Activated CD8-positive, alpha-beta T cell treated with anti-CD3 and anti-CD28 coated beads for 36 hours (primary cell): ENCODE data around the gene AHCTF1. TPM values are rescaled to one million over a fixed set of nuclear protein-coding genes. Genes with fewer than 3 reads are reported as not detected.

Experiments
- ATAC-seq: fragments of 200-7000 bp; cut with Tn5 transposase; one replicate; pipeline ENCODE4 v1.10.0; 2021; ENCODE audit warnings: mild to moderate bottlenecking, moderate library complexity
- CTCF ChIA-PET: fragments of 350-600 bp; sonication (Branson Sonifier 250); formaldehyde crosslinking; loops from one replicate; lab custom pipeline; 2021; ENCODE audit warnings: antibody characterized with exemption; lab: Charles Lee
- POLR2A ChIA-PET: fragments of 350-600 bp; sonication (Branson Sonifier 250); formaldehyde crosslinking; loops from one replicate; lab custom pipeline; 2021; ENCODE audit warnings: antibody characterized with exemption; lab: Charles Lee
- DNase-seq: peaks from one replicate; pipeline ENCODE4 v3.0.0-alpha.2; 2020
- H3K27ac Mint-ChIP-seq: one replicate; pipeline ENCODE4 v1.8.0; 2021; ENCODE audit warnings: mild to moderate bottlenecking, mixed read lengths
- H3K27me3 Mint-ChIP-seq: one replicate; pipeline ENCODE4 v1.8.0; 2021; ENCODE audit warnings: mixed read lengths
- H3K36me3 Mint-ChIP-seq: one replicate; pipeline ENCODE4 v1.8.0; 2021; ENCODE audit warnings: low read depth, mixed read lengths
- H3K4me1 Mint-ChIP-seq: one replicate; pipeline ENCODE4 v1.8.0; 2021; ENCODE audit warnings: low read depth, mixed read lengths
- H3K4me3 Mint-ChIP-seq: one replicate; pipeline ENCODE4 v1.8.0; 2021; ENCODE audit warnings: mild to moderate bottlenecking, moderate library complexity, mixed read lengths
- H3K9me3 Mint-ChIP-seq: one replicate; pipeline ENCODE4 v1.8.0; 2021; ENCODE audit warnings: mixed read lengths
- intact Hi-C: fragments of 100-400 bp; cut with micrococcal nuclease; formaldehyde crosslinking; loops from one replicate; pipeline ENCODE4 v1.10.0; 2022
- total RNA-seq, 2 experiments: library from RNA; stranded (reverse); gene quantifications; one replicate each; pipeline ENCODE4 v1.2.3, GENCODE V29; 2021
- TF ChIP-seq, protein P1 (sequence below): fragments of 200-600 bp; IDR thresholded peaks from one replicate; pipeline ENCODE4 v1.8.0; 2022; ENCODE audit warnings: antibody characterized with exemption, mild to moderate bottlenecking

The AHCTF1 gene
- total RNA-seq, 2 experiments from 2014 or later: 42.4 to 45.3 TPM

DNA sequence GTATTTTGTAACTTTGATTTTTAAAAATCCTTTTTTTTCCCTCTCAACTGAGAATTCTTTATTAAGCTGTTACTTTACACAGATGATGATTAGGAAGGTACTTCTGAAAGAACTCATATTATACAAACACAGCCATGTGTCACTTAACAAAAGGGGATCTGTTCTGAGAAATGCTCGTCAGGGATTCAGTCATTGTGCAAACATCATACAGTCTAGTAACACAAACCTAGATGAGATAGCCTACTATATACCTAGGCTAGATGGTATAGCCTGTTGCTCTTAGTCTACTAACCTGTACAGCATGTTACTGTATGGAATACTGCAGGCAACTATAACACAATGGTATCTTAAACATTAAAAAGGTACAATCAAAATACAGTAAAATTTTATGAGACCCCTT lies 24.9 kb downstream of the AHCTF1 start:
- H3K36me3 Mint-ChIP-seq: peaks cover 50% of the 10 kb centered on the region
- no peak for ATAC-seq

GRCh38 chr1:246901874-246902273 lies 29.9 kb downstream of the AHCTF1 start:
- no peaks in the 10 kb centered on the region for H3K9me3 Mint-ChIP-seq
- no peaks in the 10 kb centered on the region for H3K27me3 Mint-ChIP-seq
- intact Hi-C loops: no loop called here
- peaks cover 60% of the 10 kb centered on the region for H3K36me3 Mint-ChIP-seq
- TF ChIP-seq, protein P1, sequence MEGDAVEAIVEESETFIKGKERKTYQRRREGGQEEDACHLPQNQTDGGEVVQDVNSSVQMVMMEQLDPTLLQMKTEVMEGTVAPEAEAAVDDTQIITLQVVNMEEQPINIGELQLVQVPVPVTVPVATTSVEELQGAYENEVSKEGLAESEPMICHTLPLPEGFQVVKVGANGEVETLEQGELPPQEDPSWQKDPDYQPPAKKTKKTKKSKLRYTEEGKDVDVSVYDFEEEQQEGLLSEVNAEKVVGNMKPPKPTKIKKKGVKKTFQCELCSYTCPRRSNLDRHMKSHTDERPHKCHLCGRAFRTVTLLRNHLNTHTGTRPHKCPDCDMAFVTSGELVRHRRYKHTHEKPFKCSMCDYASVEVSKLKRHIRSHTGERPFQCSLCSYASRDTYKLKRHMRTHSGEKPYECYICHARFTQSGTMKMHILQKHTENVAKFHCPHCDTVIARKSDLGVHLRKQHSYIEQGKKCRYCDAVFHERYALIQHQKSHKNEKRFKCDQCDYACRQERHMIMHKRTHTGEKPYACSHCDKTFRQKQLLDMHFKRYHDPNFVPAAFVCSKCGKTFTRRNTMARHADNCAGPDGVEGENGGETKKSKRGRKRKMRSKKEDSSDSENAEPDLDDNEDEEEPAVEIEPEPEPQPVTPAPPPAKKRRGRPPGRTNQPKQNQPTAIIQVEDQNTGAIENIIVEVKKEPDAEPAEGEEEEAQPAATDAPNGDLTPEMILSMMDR: no peak
- H3K27ac Mint-ChIP-seq: no peak overlapping the region
- H3K4me3 Mint-ChIP-seq: no peak overlapping the region
- H3K4me1 Mint-ChIP-seq: peaks cover 3% of the 10 kb centered on the region
- ChIA-PET POLR2A (interaction anchor here (1.2 kb wide), 1 partner anchor 21 kb away, joined by 3 read pairs; no protein-coding TSS in a partner anchor), CTCF (interaction anchor here (1.0 to 1.4 kb wide), 2 partner anchors 12 to 33 kb away, joined by 3 to 4 read pairs; no protein-coding TSS in a partner anchor)
- no peak for ATAC-seq
- DNase-seq: no peak

More for the DNA sequence above, 24.9 kb downstream of the AHCTF1 start:
- Mint-ChIP-seq H3K27ac (no peak overlapping the region), H3K27me3 (no peaks in the 10 kb centered on the region), H3K4me1 (peaks cover 12% of the 10 kb centered on the region), H3K4me3 (no peak overlapping the region), H3K9me3 (no peaks in the 10 kb centered on the region)
- DNase-seq: no peak
- intact Hi-C loops: no loop called here
- ChIA-PET POLR2A (interaction anchor here (0.8 kb wide), 1 partner anchor 9 kb away, joined by 3 read pairs; no protein-coding TSS in a partner anchor), CTCF (interaction anchor here (0.9 to 1.8 kb wide), 4 partner anchors 11 to 64 kb away, joined by 3 to 5 read pairs (median 3); no protein-coding TSS in a partner anchor)
- TF ChIP-seq, protein P1: no peak

- Mint-ChIP-seq H3K4me3 (no peak overlapping the region), H3K27me3 (no peaks in the 10 kb centered on the region), H3K36me3 (peaks cover 63% of the 10 kb centered on the region), H3K9me3 (no peaks in the 10 kb centered on the region), H3K27ac (no peak overlapping the region), H3K4me1 (peaks cover 7% of the 10 kb centered on the region)
- ATAC-seq: no peak
- POLR2A ChIA-PET: interaction anchor here (1.0 kb wide), 1 partner anchor 10 kb away, joined by 3 read pairs; no protein-coding TSS in a partner anchor
- no peak for DNase-seq
- intact Hi-C loops: no loop called here
- CTCF ChIA-PET: interaction anchor here (0.9 to 1.6 kb wide), 2 partner anchors 27 to 208 kb away, joined by 3 read pairs; no protein-coding TSS in a partner anchor
- TF ChIP-seq, protein P1: no peak
Measured at GRCh38 chr1:246897302-246897701, 34.4 kb downstream of the AHCTF1 start.

DNA sequence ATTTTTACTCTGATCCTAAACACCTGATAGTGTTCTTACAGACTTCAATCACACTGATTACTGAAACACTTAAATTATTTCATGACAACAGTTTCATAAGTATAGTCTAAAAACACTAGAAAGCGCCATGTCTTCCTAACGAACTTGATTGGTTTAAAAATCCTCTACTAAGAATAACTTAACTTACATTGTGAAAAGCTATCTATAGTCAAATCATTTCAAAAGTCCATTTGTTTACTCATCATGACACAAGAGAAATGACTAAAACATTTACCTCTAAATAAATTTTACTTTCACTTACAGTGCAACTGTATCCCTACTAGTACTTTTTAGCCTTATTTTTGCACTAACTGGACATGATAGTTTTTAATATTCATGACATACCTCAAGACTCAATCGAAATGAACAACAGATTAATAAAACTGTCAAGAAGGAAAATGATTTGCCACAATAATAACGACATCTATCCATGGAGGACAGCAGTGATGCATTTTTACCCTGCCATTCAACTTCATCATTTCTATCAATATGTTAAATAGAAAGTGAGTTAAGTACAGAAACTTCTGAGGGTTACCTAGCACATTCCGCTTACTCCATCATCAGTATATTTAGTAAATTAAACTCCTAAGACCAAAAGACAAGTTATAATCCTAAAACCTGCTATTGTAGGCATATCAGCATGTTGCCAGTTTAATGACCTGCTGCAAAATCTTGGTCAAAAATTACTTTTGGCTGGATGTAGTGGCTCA lies 38.4 kb downstream of the AHCTF1 start:
- ATAC-seq (peak; percentile 20), DNase-seq (no peak)
- TF ChIP-seq, protein P1: no peak
- intact Hi-C loops: no loop called here
- CTCF ChIA-PET: interaction anchor here (1.6 kb wide), 1 partner anchor 14 kb away, joined by 3 read pairs; no protein-coding TSS in a partner anchor
- Mint-ChIP-seq H3K27ac (peak overlapping the region; percentile 42), H3K4me3 (no peak overlapping the region), H3K36me3 (peaks cover 51% of the 10 kb centered on the region), H3K4me1 (peaks cover 7% of the 10 kb centered on the region), H3K27me3 (no peaks in the 10 kb centered on the region), H3K9me3 (no peaks in the 10 kb centered on the region)
- POLR2A ChIA-PET: interaction anchor here (0.6 kb wide), 1 partner anchor 26 kb away, joined by 3 read pairs; no protein-coding TSS in a partner anchor

- no peaks in the 10 kb centered on the region for H3K27me3 Mint-ChIP-seq
- CTCF ChIA-PET: no interaction called here
- TF ChIP-seq, protein P1: no peak
- intact Hi-C loops: no loop called here
- POLR2A ChIA-PET: no interaction called here
- no peaks in the 10 kb centered on the region for H3K9me3 Mint-ChIP-seq
- H3K27ac Mint-ChIP-seq: no peak overlapping the region
- peaks cover 50% of the 10 kb centered on the region for H3K36me3 Mint-ChIP-seq
- ATAC-seq (no peak), DNase-seq (no peak)
- no peak overlapping the region for H3K4me3 Mint-ChIP-seq
- peaks cover 7% of the 10 kb centered on the region for H3K4me1 Mint-ChIP-seq
Measured at GRCh38 chr1:246891105-246891504, 40.6 kb downstream of the AHCTF1 start.
